H9 (cell line): ENCODE data around the gene CHD6. TPM values are rescaled to one million over a fixed set of nuclear protein-coding genes. Genes with fewer than 3 reads are reported as not detected.

Experiments
- DNase-seq: peaks from one replicate; pipeline ENCODE4 v3.0.0-alpha.2; 2017
- H2AFZ ChIP-seq: one replicate; pipeline ENCODE4 v1.6.1; 2013; ENCODE audit warnings: mild to moderate bottlenecking, low read length, control low read depth, moderate library complexity
- H2AK5ac ChIP-seq: 2 replicates; pipeline ENCODE4 v1.6.1; 2013; ENCODE audit warnings: low read length, control low read depth, mixed read lengths; ENCODE audit not compliant: insufficient read length
- H2BK120ac ChIP-seq: one replicate; pipeline ENCODE4 v1.6.1; 2013; ENCODE audit warnings: low read depth, mild to moderate bottlenecking, low read length, control low read depth, inconsistent platforms; ENCODE audit not compliant: poor library complexity, severe bottlenecking
- H2BK12ac ChIP-seq: 2 replicates; pipeline ENCODE4 v1.6.1; 2013; ENCODE audit warnings: low read length, control low read depth, mixed read lengths, low read depth; ENCODE audit not compliant: insufficient read length
- H2BK15ac ChIP-seq: 2 replicates; pipeline ENCODE4 v1.6.1; 2013; ENCODE audit warnings: low read depth, low read length, control low read depth
- H2BK20ac ChIP-seq: one replicate; pipeline ENCODE4 v1.6.1; 2013; ENCODE audit warnings: low read depth, mild to moderate bottlenecking, low read length, control low read depth, inconsistent platforms; ENCODE audit not compliant: poor library complexity, severe bottlenecking
- H2BK5ac ChIP-seq: 2 replicates; pipeline ENCODE4 v1.6.1; 2013; ENCODE audit warnings: low read length, control low read depth, mixed read lengths; ENCODE audit not compliant: insufficient read length
- H3K14ac ChIP-seq: 2 replicates; pipeline ENCODE4 v1.6.1; 2013; ENCODE audit warnings: low read length, control low read depth; ENCODE audit not compliant: insufficient read depth
- H3K18ac ChIP-seq: 2 replicates; pipeline ENCODE4 v1.6.1; 2013; ENCODE audit warnings: low read depth, mild to moderate bottlenecking, mixed read lengths, low read length, control low read depth; ENCODE audit not compliant: insufficient read length
- H3K23ac ChIP-seq: 2 replicates; pipeline ENCODE4 v1.6.1; 2013; ENCODE audit warnings: low read length, control low read depth, mixed read lengths, low read depth; ENCODE audit not compliant: insufficient read length
- H3K23me2 ChIP-seq: 2 replicates; pipeline ENCODE4 v1.6.1; 2013; ENCODE audit warnings: low read depth, mild to moderate bottlenecking, mixed read lengths, low read length, control low read depth; ENCODE audit not compliant: insufficient read length, poor library complexity, severe bottlenecking
- H3K27ac ChIP-seq: 2 replicates; pipeline ENCODE4 v1.5.1; 2013; ENCODE audit warnings: low read length, control low read depth, mixed read lengths, low read depth; ENCODE audit not compliant: insufficient read length
- H3K27me3 ChIP-seq: 2 replicates; pipeline ENCODE4 v1.6.1; 2013; ENCODE audit warnings: low read length, control low read depth, inconsistent platforms; ENCODE audit not compliant: insufficient read depth
- H3K4ac ChIP-seq: 2 replicates; pipeline ENCODE4 v1.6.1; 2013; ENCODE audit warnings: low read depth, mild to moderate bottlenecking, control low read depth, inconsistent platforms, low read length, moderate library complexity
- H3K4me1 ChIP-seq: 2 replicates; pipeline ENCODE4 v1.6.1; 2013; ENCODE audit warnings: low read length, control low read depth, inconsistent platforms; ENCODE audit not compliant: insufficient read depth
- H3K4me2 ChIP-seq: 2 replicates; pipeline ENCODE4 v1.6.1; 2013; ENCODE audit warnings: low read length, control low read depth, mixed read lengths; ENCODE audit not compliant: insufficient read length, insufficient read depth
- H3K56ac ChIP-seq: 2 replicates; pipeline ENCODE4 v1.6.1; 2013; ENCODE audit warnings: low read depth, mild to moderate bottlenecking, mixed read lengths, low read length, control low read depth; ENCODE audit not compliant: insufficient read length
- H3K79me1 ChIP-seq: 2 replicates; pipeline ENCODE4 v1.6.1; 2013; ENCODE audit warnings: low read depth, mild to moderate bottlenecking, moderate library complexity, low read length, control low read depth, inconsistent platforms; ENCODE audit not compliant: insufficient read depth, poor library complexity, severe bottlenecking
- H3K79me2 ChIP-seq: 2 replicates; pipeline ENCODE4 v1.6.1; 2013; ENCODE audit warnings: low read length, control low read depth, inconsistent platforms; ENCODE audit not compliant: insufficient read depth
- H3K9ac ChIP-seq: 2 replicates; pipeline ENCODE4 v1.6.1; 2013; ENCODE audit warnings: low read length, control low read depth, mixed read lengths; ENCODE audit not compliant: insufficient read length; ENCODE audit errors: extremely low read depth
- H3K9me3 ChIP-seq: one replicate; pipeline ENCODE4 v1.6.1; 2013; ENCODE audit warnings: low read depth, low read length, inconsistent platforms; ENCODE audit not compliant: control insufficient read depth
- H3T11ph ChIP-seq: one replicate; pipeline ENCODE4 v1.6.1; 2013; ENCODE audit warnings: mild to moderate bottlenecking, low read length, control low read depth, inconsistent platforms
- H4K20me1 ChIP-seq: one replicate; pipeline ENCODE4 v1.6.1; 2013; ENCODE audit not compliant: control insufficient read depth, insufficient read length, insufficient read depth
- H4K5ac ChIP-seq: 2 replicates; pipeline ENCODE4 v1.6.1; 2013; ENCODE audit warnings: low read depth, mild to moderate bottlenecking, mixed read lengths, low read length, control low read depth; ENCODE audit not compliant: insufficient read length
- H4K8ac ChIP-seq: replicated peaks from 2 replicates; pipeline ENCODE4 v1.6.1; 2013; ENCODE audit warnings: low read length, control low read depth, mixed read lengths, low read depth; ENCODE audit not compliant: insufficient read length
- H4K91ac ChIP-seq: 2 replicates; pipeline ENCODE4 v1.6.1; 2013; ENCODE audit warnings: low read depth, mild to moderate bottlenecking, moderate library complexity, mixed read lengths, low read length, control low read depth; ENCODE audit not compliant: insufficient read length
- H3K27ac Mint-ChIP-seq, 3 experiments: 2 replicates in 2 of 3; 3 replicates in 1 of 3; pipeline ENCODE4 v1.8.0; 2020 to 2021; ENCODE audit warnings: mixed read lengths in 3 of 3, mild to moderate bottlenecking in 1 of 3, moderate library complexity in 1 of 3
- H3K27me3 Mint-ChIP-seq: 2 replicates; pipeline ENCODE4 v1.8.0; 2021; ENCODE audit warnings: low read depth, mild to moderate bottlenecking, moderate library complexity, mixed read lengths
- H3K36me3 Mint-ChIP-seq, 3 experiments: 2 replicates in 2 of 3; 3 replicates in 1 of 3; pipeline ENCODE4 v1.8.0; 2020 to 2021; ENCODE audit warnings: low read depth in 3 of 3, mixed read lengths in 3 of 3; ENCODE audit not compliant: insufficient read depth in 1 of 3
- H3K4me1 Mint-ChIP-seq, 2 experiments: 2 replicates each; pipeline ENCODE4 v1.8.0; 2020; ENCODE audit warnings: mixed read lengths in 2 of 2
- H3K4me3 Mint-ChIP-seq, 2 experiments: 2 replicates in 1 of 2; 3 replicates in 1 of 2; pipeline ENCODE4 v1.8.0; 2020 to 2021; ENCODE audit warnings: mild to moderate bottlenecking in 2 of 2, mixed read lengths in 2 of 2, moderate library complexity in 1 of 2
- H3K9me3 Mint-ChIP-seq, 2 experiments: 2 replicates in 1 of 2; 3 replicates in 1 of 2; pipeline ENCODE4 v1.8.0; 2020; ENCODE audit warnings: mild to moderate bottlenecking in 2 of 2, mixed read lengths in 2 of 2, moderate library complexity in 1 of 2
- CTCF ChIP-seq: fragments of 200-600 bp; sonication (generic); conservative IDR thresholded peaks from 3 replicates; pipeline ENCODE4 v1.8.0; 2021; ENCODE audit warnings: antibody characterized with exemption, mild to moderate bottlenecking
- WGBS: extraction: QIAGEN DNeasy Blood & Tissue Kit; methylation state at CpG from one replicate; pipeline ENCODE4 v1.1.7; 2013; ENCODE audit warnings: missing lambda C conversion rate, low lambda C conversion rate, mixed read lengths; ENCODE audit not compliant: insufficient read length; ENCODE audit errors: extremely low coverage; 5-methylcytosine and 5-hydroxymethylcytosine counted together
- total RNA-seq: library from RNA; stranded (reverse); gene quantifications from 2 replicates; pipeline ENCODE4 v1.2.1, GENCODE V29; 2021

CHD6 gene
- total RNA-seq, 1 experiment from 2014 or later = 51.5 TPM

GRCh38 chr20:41367393-41367695 is 250.8 kb downstream of the CHD6 start:
- Histone ChIP-seq H3K9ac (no peak overlapping the region), H3K23me2 (peaks cover 3% of the 10 kb centered on the region), H3K27me3 (peaks cover 19% of the 10 kb centered on the region), H2BK12ac (no peak overlapping the region), H3K9me3 (peaks cover 4% of the 10 kb centered on the region), H4K20me1 (no peaks in the 10 kb centered on the region), H4K8ac (no peak overlapping the region), H3K14ac (no peak overlapping the region), H3T11ph (no peak overlapping the region), H3K18ac (no peak overlapping the region), H4K91ac (no peak overlapping the region), H3K4ac (no peak overlapping the region), H3K23ac (no peak overlapping the region), H2BK120ac (no peak overlapping the region), H3K79me1 (no peaks in the 10 kb centered on the region), H3K4me1 (no peaks in the 10 kb centered on the region), H3K79me2 (no peaks in the 10 kb centered on the region), H3K56ac (no peak overlapping the region), H2BK5ac (no peak overlapping the region), H2BK20ac (no peak overlapping the region), H3K27ac (no peak overlapping the region), H4K5ac (no peak overlapping the region), H3K4me2 (peak overlapping the region; percentile 81), H2AFZ (no peak overlapping the region), H2AK5ac (no peak overlapping the region), H2BK15ac (no peak overlapping the region; the same call in 1 of the 2 replicates)
- Mint-ChIP-seq H3K4me1 (peaks cover 10 to 11% of the 10 kb centered on the region in 2 experiments), H3K27ac (no peak overlapping the region), H3K27me3 (peaks cover 59% of the 10 kb centered on the region), H3K36me3 (peaks cover 0 to 6% (median 5%) of the 10 kb centered on the region in 3 experiments; a peak in 5 of 7 replicates), H3K9me3 (peaks cover 7 to 12% of the 10 kb centered on the region in 2 experiments), H3K4me3 (peak overlapping the region; percentile 68 to 88)
- DNase-seq = no peak
- WGBS = no CpG with 5 or more reads among the region's 13 CpGs
- TF ChIP-seq CTCF = no peak
